Left colon (tissue), 2 donors: ENCODE data around the gene KIR2DL1. TPM values are rescaled to one million over a fixed set of nuclear protein-coding genes. Genes with fewer than 3 reads are reported as not detected.
"Not testable (repeated sequence)": the region's sequence is repeated elsewhere in the genome, so short reads cannot be mapped to it uniquely, and the experiment has no call there.

Source experiments
- ATAC-seq: fragments of 200-7000 bp; cut with Tn5 transposase; one replicate; pipeline ENCODE4 v1.9.1; 2020; ENCODE audit warnings: mild to moderate bottlenecking, moderate library complexity
- DNase-seq, 2 donors: peaks; one replicate each; pipeline ENCODE4 v3.0.0-alpha.2; 2020
- intact Hi-C, 2 donors: fragments of 100-400 bp; cut with DNase I in 1 of 2; cut with micrococcal nuclease in 1 of 2; formaldehyde crosslinking; loops; one replicate each; pipeline versions ENCODE4 v1.11.2 to v1.14.0; 2022; cut with DNase I, micrococcal nuclease
- long read RNA-seq: library from polyadenylated mRNA; unstranded; transcript quantifications from one replicate; pipeline ENCODE4 v2.0.0, GENCODE V29; 2021
- total RNA-seq, 2 donors: library from RNA; stranded (reverse); fragmentation: NEBNext Ultra II Directional; extraction: Animal tissue kit (Norgen Biotek cat#: 25700); gene quantifications; one replicate each; pipeline ENCODE4 v1.2.1, GENCODE V29; 2021
- donor health status: DM: no; HTN: no; CAD: no.
- donor health status: DM: yes; HTN: yes; CAD: no.

KIR2DL1 gene
- total RNA-seq = not detected
- long read RNA-seq = 0 reads

GRCh38 chr19:54769646-54770045, at the start of gene KIR2DL1:
Gene KIR2DL1, plus strand, starts transcription at chr19:54769793. Its CDS starts 58 bp downstream, at chr19:54769851.
- ATAC-seq, intact Hi-C loops, DNase-seq: not testable (repeated sequence)

- intact Hi-C loops = no loop called here
- DNase-seq (no peak), ATAC-seq (no peak)
Measured at GRCh38 chr19:54724142-54724541, 45.5 kb upstream of the KIR2DL1 start, which contains the start of gene KIR3DL3. Gene KIR3DL3, plus strand, starts transcription at chr19:54724442. Its CDS starts 55 bp downstream, at chr19:54724497.

GRCh38 chr19:54724644-54725043, 44.9 kb upstream of the KIR2DL1 start:
- DNase-seq (no peak), ATAC-seq (no peak)
- intact Hi-C loops = no loop called here

GRCh38 chr19:54725321-54725720, 44.3 kb upstream of the KIR2DL1 start:
- no peak for ATAC-seq
- DNase-seq = no peak
- intact Hi-C loops = no loop called here

DNA sequence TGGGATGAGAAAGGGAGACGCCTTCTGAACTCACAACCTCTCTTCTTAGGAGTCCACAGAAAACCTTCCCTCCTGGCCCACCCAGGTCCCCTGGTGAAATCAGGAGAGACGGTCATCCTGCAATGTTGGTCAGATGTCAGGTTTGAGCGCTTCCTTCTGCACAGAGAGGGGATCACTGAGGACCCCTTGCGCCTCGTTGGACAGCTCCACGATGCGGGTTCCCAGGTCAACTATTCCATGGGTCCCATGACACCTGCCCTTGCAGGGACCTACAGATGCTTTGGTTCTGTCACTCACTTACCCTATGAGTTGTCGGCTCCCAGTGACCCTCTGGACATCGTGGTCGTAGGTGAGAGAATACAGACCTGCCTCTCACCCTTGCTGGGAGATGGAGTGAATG, 42.0 kb upstream of the KIR2DL1 start:
- ATAC-seq (no peak), DNase-seq (no peak)
- intact Hi-C loops = no loop called here

GRCh38 chr19:54728167-54728566, 41.4 kb upstream of the KIR2DL1 start:
- intact Hi-C loops = no loop called here
- no peak for DNase-seq
- ATAC-seq = no peak

DNA sequence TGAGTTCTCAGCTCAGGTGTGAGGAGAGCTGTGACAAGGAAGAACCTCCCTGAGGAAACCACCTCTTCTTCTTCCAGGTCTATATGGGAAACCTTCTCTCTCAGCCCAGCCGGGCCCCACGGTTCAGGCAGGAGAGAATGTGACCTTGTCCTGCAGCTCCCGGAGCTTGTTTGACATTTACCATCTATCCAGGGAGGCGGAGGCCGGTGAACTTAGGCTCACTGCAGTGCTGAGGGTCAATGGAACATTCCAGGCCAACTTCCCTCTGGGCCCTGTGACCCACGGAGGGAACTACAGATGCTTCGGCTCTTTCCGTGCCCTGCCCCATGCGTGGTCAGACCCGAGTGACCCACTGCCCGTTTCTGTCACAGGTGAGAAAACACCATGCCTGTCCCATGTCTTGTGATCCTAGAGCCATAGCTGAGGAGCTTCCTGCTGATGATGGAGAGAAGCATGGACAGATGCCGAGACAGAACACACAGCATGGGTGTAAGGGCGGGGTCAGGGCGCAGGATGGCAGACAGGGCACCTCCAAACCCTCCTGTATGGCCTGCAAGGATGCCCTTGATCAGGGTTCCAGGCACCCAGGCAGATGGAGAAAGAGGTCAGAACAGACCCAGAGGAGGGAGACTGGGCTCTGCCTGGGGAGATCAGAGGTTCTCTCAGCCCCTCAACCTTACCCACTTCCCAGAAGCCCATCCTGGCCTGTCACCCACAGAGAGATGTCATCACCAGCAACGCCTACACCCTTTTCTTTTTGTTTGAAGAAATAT, 40.0 kb upstream of the KIR2DL1 start:
- ATAC-seq (no peak), DNase-seq (no peak)
- intact Hi-C loops = no loop called here

- intact Hi-C loops = no loop called here
- ATAC-seq = no peak
- DNase-seq = no peak
Measured at GRCh38 chr19:54731191-54731590, 38.4 kb upstream of the KIR2DL1 start.

DNA sequence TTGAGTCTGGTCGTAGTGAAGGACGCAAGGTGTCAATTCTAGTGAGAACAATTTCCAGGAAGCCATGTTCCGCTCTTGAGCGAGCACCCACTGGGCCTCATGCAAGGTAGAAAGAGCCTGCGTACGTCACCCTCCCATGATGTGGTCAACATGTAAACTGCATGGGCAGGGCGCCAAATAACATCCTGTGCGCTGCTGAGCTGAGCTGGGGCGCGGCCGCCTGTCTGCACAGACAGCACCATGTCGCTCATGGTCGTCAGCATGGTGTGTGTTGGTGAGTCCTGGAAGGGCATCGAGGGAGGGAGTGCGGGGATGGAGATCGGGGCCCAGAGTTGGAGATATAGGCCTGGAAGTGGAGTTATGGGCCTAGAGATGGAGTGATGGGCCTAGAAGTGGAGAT, 31.3 kb upstream of the KIR2DL1 start, which contains the start of gene KIR2DL3:
Gene KIR2DL3 (plus strand): TSS at position 208 of the 400 bp plus-strand sequence. CDS start 33 bp downstream, at position 241.
- intact Hi-C loops, ATAC-seq, DNase-seq: not testable (repeated sequence)

DNA sequence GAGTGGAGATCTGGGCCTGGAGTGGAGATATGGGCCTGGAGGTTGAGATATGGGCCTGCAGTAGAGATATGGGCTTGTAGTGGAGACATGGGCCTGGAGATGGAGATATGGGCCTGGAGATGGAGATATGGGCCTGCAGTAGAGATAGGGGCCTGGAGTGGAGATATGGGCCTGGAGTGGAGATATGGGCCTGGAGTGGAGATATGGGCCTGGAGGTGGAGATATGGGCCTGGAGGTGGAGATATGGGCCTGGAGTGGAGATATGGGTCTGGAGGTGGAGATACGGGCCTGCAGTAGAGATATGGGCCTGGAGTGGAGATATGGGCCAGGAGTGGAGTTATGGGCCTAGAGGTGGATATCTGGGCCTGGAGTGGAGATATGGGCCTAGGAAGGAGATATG, 30.9 kb upstream of the KIR2DL1 start:
- intact Hi-C loops = no loop called here
- DNase-seq = no peak
- no peak for ATAC-seq

GRCh38 chr19:54739587-54740497, 29.8 kb upstream of the KIR2DL1 start:
- no peak for DNase-seq
- no peak for ATAC-seq
- intact Hi-C loops = no loop called here

DNA sequence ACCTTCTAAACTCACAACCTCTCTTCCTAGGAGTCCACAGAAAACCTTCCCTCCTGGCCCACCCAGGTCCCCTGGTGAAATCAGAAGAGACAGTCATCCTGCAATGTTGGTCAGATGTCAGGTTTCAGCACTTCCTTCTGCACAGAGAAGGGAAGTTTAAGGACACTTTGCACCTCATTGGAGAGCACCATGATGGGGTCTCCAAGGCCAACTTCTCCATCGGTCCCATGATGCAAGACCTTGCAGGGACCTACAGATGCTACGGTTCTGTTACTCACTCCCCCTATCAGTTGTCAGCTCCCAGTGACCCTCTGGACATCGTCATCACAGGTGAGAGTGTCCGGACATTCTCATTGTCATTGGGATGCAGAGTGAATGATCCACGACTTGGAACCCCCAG, 27.6 kb upstream of the KIR2DL1 start:
- DNase-seq, ATAC-seq, intact Hi-C loops: not testable (repeated sequence)

- intact Hi-C loops, DNase-seq, ATAC-seq: not testable (repeated sequence)
Measured at GRCh38 chr19:54744080-54744479, 25.5 kb upstream of the KIR2DL1 start.

- ATAC-seq, intact Hi-C loops, DNase-seq: not testable (repeated sequence)
Measured at GRCh38 chr19:54747614-54748322, 21.8 kb upstream of the KIR2DL1 start.

DNA sequence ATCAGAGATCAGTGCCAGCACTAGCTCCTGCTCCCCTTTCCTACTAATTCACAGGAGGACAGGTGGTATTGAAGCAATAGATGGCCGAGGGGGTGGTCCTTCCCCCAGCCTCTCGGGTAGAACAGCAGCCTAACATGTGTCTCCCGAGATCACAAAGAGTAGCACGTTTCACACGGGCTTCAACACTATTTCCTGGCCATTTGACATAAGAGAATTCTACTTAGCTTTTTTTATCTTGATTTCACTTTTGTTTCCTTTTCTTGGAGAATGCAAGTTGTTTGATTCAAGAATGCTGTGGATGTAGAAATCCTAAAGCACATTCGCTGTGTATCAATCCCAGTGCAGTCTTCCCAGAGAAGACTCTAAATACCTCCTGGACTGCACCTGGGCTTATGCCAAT, 19.3 kb upstream of the KIR2DL1 start:
- DNase-seq, ATAC-seq: not testable (repeated sequence)

DNA sequence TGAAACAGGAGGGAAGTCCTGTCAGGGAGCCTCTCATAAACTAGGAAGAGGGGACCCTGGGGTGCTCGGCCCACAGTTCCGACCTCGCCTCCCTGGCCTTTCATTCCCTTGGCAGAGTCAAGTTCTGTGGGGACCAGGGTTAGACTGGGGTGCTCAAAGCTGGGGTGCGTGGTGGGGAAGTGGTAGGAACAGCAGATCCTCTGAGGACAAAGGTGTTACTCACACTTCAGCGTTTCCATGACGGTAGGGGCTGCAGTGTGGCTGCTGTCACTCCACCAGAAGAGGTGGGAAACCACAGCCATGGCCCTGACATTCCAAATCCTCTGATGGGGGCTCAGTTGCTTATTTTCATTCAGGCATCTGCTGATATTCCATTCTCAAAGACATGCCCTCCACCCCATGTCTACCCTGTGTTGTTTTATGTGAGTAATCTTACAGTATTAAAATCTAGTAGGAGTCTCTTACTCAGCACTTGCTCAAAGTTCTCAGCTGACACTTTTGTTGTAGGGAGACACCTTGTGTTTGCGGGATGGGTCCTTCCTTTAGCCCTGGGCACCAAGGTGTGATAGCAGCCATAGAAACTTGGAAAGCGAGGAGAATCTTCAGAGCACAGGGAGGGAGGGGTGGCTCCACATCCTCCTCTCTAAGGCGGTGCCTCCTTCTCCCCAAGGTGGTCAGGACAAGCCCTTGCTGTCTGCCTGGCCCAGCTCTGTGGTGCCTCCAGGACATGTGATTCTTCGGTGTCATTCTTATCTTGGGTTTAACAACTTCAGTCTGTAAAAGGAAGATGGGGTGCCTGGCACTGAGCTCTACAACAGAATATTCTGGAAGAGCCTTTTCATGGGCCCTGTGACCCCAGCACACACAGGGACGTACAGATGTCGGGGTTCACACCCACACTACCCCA, 13.1 kb upstream of the KIR2DL1 start:
- DNase-seq, intact Hi-C loops, ATAC-seq: not testable (repeated sequence)

More for the DNA sequence above, 19.3 kb upstream of the KIR2DL1 start:
- intact Hi-C loops = not testable (repeated sequence)

DNA sequence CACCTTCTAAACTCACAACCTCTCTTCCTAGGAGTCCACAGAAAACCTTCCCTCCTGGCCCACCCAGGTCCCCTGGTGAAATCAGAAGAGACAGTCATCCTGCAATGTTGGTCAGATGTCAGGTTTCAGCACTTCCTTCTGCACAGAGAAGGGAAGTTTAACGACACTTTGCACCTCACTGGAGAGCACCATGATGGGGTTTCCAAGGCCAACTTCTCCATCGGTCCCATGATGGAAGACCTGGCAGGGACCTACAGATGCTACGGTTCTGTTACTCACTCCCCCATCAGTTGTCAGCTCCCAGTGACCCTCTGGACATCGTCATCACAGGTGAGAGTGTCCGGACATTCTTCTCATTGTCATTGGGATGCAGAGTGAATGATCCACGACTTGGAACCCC, 11.0 kb upstream of the KIR2DL1 start:
- DNase-seq, intact Hi-C loops, ATAC-seq: not testable (repeated sequence)

DNA sequence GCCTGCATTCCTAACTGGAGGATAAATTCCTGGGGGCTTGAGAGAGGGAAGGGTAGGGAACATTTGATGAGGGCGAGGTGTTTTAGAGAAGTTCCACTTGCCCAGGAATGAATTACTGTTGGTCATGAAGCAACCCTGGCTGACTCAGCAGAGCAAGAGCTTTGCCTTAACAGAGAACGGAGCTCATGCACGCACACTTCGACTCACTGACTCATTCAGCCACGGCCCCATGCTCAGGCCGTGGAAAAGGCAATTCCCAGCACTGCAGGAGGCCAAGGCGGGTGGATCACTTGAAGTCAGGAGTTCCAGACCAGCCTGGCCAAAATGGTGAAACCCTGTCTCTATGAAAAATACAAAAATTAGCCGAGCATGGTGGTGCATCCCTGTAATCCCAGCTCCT, 5.4 kb upstream of the KIR2DL1 start:
- intact Hi-C loops, DNase-seq, ATAC-seq: not testable (repeated sequence)
